Measurements from ENCODE around the gene GREB1. TPM values are rescaled to one million over a fixed set of nuclear protein-coding genes. Genes with fewer than 3 reads are reported as not detected.

The GREB1 gene
- polyA plus RNA-seq, 1 donor from 2014 or later: 17.2 TPM

DNA sequence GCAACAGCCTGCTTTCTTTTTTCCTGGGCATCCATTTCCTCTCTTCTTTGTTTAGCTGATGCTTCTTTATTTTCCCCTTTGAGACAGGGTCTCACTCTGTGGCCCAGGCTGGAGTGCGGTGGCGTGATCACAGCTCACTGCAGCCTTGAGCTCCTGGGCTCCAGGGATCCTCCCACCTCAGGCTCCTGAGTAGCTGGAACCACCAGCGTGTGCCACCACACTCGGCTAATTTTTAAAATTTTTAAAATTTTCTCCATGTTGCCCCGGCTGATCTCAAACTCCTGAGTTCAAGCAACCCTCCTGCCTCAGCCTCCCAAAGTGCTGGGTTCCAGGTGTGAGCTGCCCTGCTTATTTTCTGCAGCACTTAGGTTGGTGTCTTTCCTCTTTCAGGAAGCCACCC lies 77.4 kb downstream of the GREB1 start:
- no peak for TF ChIP-seq RAD21 (conservative IDR thresholded peaks at IDR 0.05)
- no peak for TF ChIP-seq POLR2AphosphoS5 (IDR thresholded peaks at IDR 0.05)
- no peak for TF ChIP-seq SMC3 (conservative IDR thresholded peaks at IDR 0.05; ENCODE audit: poor library complexity)
- TF ChIP-seq EZH2 (IDR thresholded peaks at IDR 0.05; ENCODE audit: borderline replicate concordance, insufficient read depth, low read length, poor library complexity, severe bottlenecking): no peak
- TF ChIP-seq MXI1 (conservative IDR thresholded peaks at IDR 0.05; ENCODE audit: poor library complexity, severe bottlenecking): no peak
- no peak for TF ChIP-seq CTCF (IDR thresholded peaks at IDR 0.05; ENCODE audit: poor library complexity, severe bottlenecking)
- TF ChIP-seq EP300 (conservative IDR thresholded peaks at IDR 0.05; ENCODE audit: poor library complexity, severe bottlenecking): no peak
- TF ChIP-seq REST (IDR thresholded peaks at IDR 0.05; ENCODE audit: borderline replicate concordance): no peak
- TF ChIP-seq TAF1 (IDR thresholded peaks at IDR 0.05; ENCODE audit: low read depth): no peak
- H3F3A ChIP-seq (ENCODE audit: insufficient read depth, low read length, poor library complexity, severe bottlenecking): no peaks in the 10 kb centered on the region
- no peak overlapping the region for H3K27ac ChIP-seq (ENCODE audit: low read length)
- H3K36me3 ChIP-seq (ENCODE audit: insufficient read depth, low read length): no peaks in the 10 kb centered on the region
- H3K9me3 ChIP-seq (ENCODE audit: low read length): no peaks in the 10 kb centered on the region
- no peak overlapping the region for H2AFZ ChIP-seq (ENCODE audit: low read depth, low read length)
- H3K27me3 ChIP-seq (ENCODE audit: insufficient read depth, low read depth, low read length): no peaks in the 10 kb centered on the region
- no peak overlapping the region for H3K9ac ChIP-seq (ENCODE audit: low read length)
- H3K79me2 ChIP-seq (replicated peaks; ENCODE audit: insufficient read depth, low read length): no peaks in the 10 kb centered on the region
- no peaks in the 10 kb centered on the region for H4K20me1 ChIP-seq (ENCODE audit: insufficient read depth)
- no peak overlapping the region for H3K4me3 ChIP-seq (ENCODE audit: low read length)
- H3K4me2 ChIP-seq (ENCODE audit: low read length): no peak overlapping the region
- H3K9me2 ChIP-seq (ENCODE audit: insufficient read depth, low read length): no peaks in the 10 kb centered on the region

DNA sequence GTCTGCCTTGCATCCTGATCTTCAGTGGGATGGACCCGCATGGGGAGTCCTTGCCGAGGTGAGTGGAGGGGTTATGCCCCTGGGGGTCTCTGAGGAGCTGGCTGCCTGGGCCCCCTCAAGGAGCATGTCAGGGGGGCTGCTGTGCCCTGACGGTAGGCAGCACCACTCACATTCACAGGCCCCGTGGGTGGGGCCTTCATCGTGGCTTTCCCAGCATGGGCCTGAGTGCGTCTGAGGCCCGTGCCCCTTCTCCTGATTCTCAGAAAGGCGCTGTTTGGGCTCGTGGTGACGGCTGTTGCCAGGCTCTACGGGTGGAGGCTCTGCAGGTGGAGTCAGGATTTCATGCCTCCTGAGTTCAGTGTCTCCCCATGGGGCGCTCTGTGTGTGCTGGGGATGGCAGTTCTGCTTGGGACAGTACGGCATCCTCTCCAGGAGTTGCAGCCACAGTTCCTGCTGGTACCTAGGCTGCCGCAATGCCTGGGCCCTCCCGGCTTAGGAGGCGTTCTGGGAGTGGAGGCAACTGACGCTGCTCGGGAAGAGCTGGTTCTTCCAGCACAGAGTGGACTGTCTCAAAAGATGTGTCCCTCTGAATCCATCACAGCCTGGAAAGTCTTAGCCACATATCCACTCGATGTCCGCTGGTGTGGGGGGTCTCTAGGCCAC lies 78.8 kb downstream of the GREB1 start:
- Histone ChIP-seq H3K79me2 (replicated peaks; ENCODE audit: insufficient read depth, low read length) (no peaks in the 10 kb centered on the region), H3K9ac (ENCODE audit: low read length) (no peak overlapping the region), H2AFZ (ENCODE audit: low read depth, low read length) (no peak overlapping the region), H3K9me3 (ENCODE audit: low read length) (no peaks in the 10 kb centered on the region), H3K36me3 (ENCODE audit: insufficient read depth, low read length) (no peaks in the 10 kb centered on the region), H3K4me2 (ENCODE audit: low read length) (no peak overlapping the region), H3K27me3 (ENCODE audit: insufficient read depth, low read depth, low read length) (no peaks in the 10 kb centered on the region), H3F3A (ENCODE audit: insufficient read depth, low read length, poor library complexity, severe bottlenecking) (no peaks in the 10 kb centered on the region), H4K20me1 (ENCODE audit: insufficient read depth) (no peaks in the 10 kb centered on the region), H3K4me3 (ENCODE audit: low read length) (no peak overlapping the region), H3K27ac (ENCODE audit: low read length) (no peak overlapping the region), H3K9me2 (ENCODE audit: insufficient read depth, low read length) (no peaks in the 10 kb centered on the region)
- TF ChIP-seq EZH2 (IDR thresholded peaks at IDR 0.05; ENCODE audit: borderline replicate concordance, insufficient read depth, low read length, poor library complexity, severe bottlenecking) (no peak), REST (IDR thresholded peaks at IDR 0.05; ENCODE audit: borderline replicate concordance) (no peak), TAF1 (IDR thresholded peaks at IDR 0.05; ENCODE audit: low read depth) (no peak), EP300 (conservative IDR thresholded peaks at IDR 0.05; ENCODE audit: poor library complexity, severe bottlenecking) (no peak), RAD21 (conservative IDR thresholded peaks at IDR 0.05) (no peak), SMC3 (conservative IDR thresholded peaks at IDR 0.05; ENCODE audit: poor library complexity) (no peak), CTCF (IDR thresholded peaks at IDR 0.05; ENCODE audit: poor library complexity, severe bottlenecking) (no peak), POLR2AphosphoS5 (IDR thresholded peaks at IDR 0.05) (no peak), MXI1 (conservative IDR thresholded peaks at IDR 0.05; ENCODE audit: poor library complexity, severe bottlenecking) (no peak)

All from neural cell (in vitro differentiated cells).